ENCODE results near the gene ADORA2B.

The ADORA2B gene

GRCh38 chr17:15999974-16000827, 55.3 kb downstream of the ADORA2B start:
- no peak overlapping the region for H3K4ac ChIP-seq (ENCODE audit: low read length)
- H3K9ac ChIP-seq (ENCODE audit: low read depth, low read length, poor library complexity), result peak overlapping the region; percentile 97
- peak overlapping the region; percentile 85 to 95 for H3K4me3 ChIP-seq (ENCODE audit: low read length in 2 of 2)
- peak overlapping the region; percentile 99 for H3K23ac ChIP-seq (ENCODE audit: low read depth, low read length, poor library complexity)
- peaks cover 20 to 50% of the 10 kb centered on the region in 2 donors for H3K36me3 ChIP-seq (replicated peaks in 1 of 2; ENCODE audit: control insufficient read depth in 2 of 2, insufficient read depth in 2 of 2, low read length in 2 of 2)
- H2BK5ac ChIP-seq (ENCODE audit: low read length), result peak overlapping the region; percentile 78
- H3K27ac ChIP-seq (replicated peaks; ENCODE audit: low read length), result peak overlapping the region; percentile 96
- peak overlapping the region; percentile 96 for H2AFZ ChIP-seq (ENCODE audit: low read length)
- H3K79me1 ChIP-seq (ENCODE audit: low read depth, low read length), result no peaks in the 10 kb centered on the region
- H2BK120ac ChIP-seq (ENCODE audit: low read depth, low read length), result no peak overlapping the region
- H3K18ac ChIP-seq (ENCODE audit: low read length), result peak overlapping the region; percentile 97
- no peak overlapping the region for H2BK15ac ChIP-seq (ENCODE audit: low read length)
- no peak overlapping the region for H2BK12ac ChIP-seq (ENCODE audit: low read length)
- peaks cover 4 to 21% of the 10 kb centered on the region in 2 donors for H3K9me3 ChIP-seq (replicated peaks in 1 of 2; ENCODE audit: control insufficient read depth in 2 of 2, insufficient read depth in 1 of 2, low read depth in 1 of 2, low read length in 2 of 2)
- H2AK5ac ChIP-seq (ENCODE audit: low read depth, low read length), result peak overlapping the region; percentile 3
- DNase-seq (ENCODE audit: low spot score), result no peak
- H3K14ac ChIP-seq (ENCODE audit: low read length), result no peak overlapping the region
- no peak overlapping the region for H4K91ac ChIP-seq (ENCODE audit: low read depth, low read length, poor library complexity)
- peak overlapping the region; percentile 58 for H3K4me2 ChIP-seq (ENCODE audit: insufficient read depth, low read length, poor library complexity, severe bottlenecking)
- no peaks in the 10 kb centered on the region for H3K27me3 ChIP-seq (ENCODE audit: control insufficient read depth in 3 of 3, insufficient read depth in 3 of 3, low read depth in 1 of 3, low read length in 3 of 3)
- WGBS, 2 donors (ENCODE audit: extremely low coverage in 2 of 2, insufficient read length in 2 of 2, insufficient replicate concordance in 1 of 2), result no CpG with 5 or more reads among the region's 64 CpGs
- peak overlapping the region; percentile 21 for H4K8ac ChIP-seq (ENCODE audit: low read depth, low read length)
- H3K4me1 ChIP-seq (ENCODE audit: control insufficient read depth in 2 of 2, insufficient read depth in 1 of 2, low read depth in 1 of 2, low read length in 2 of 2), result peaks cover 5% of the 10 kb centered on the region in 2 donors

- Histone ChIP-seq H3K36me3 (replicated peaks in 1 of 2; ENCODE audit: control insufficient read depth in 2 of 2, insufficient read depth in 2 of 2, low read length in 2 of 2) (peaks cover 24 to 60% of the 10 kb centered on the region in 2 donors), H4K8ac (ENCODE audit: low read depth, low read length) (no peak overlapping the region), H2AFZ (ENCODE audit: low read length) (no peak overlapping the region), H3K9ac (ENCODE audit: low read depth, low read length, poor library complexity) (no peak overlapping the region), H3K9me3 (replicated peaks in 1 of 2; ENCODE audit: control insufficient read depth in 2 of 2, insufficient read depth in 1 of 2, low read depth in 1 of 2, low read length in 2 of 2) (peaks cover 4 to 21% of the 10 kb centered on the region in 2 donors), H3K14ac (ENCODE audit: low read length) (no peak overlapping the region), H3K4me3 (ENCODE audit: low read length in 2 of 2) (peak overlapping the region in 1 of 2 donors; percentile 85), H3K27me3 (ENCODE audit: control insufficient read depth in 3 of 3, insufficient read depth in 3 of 3, low read depth in 1 of 3, low read length in 3 of 3) (no peaks in the 10 kb centered on the region), H2BK12ac (ENCODE audit: low read length) (no peak overlapping the region), H3K4ac (ENCODE audit: low read length) (no peak overlapping the region), H3K79me1 (ENCODE audit: low read depth, low read length) (no peaks in the 10 kb centered on the region), H2AK5ac (ENCODE audit: low read depth, low read length) (no peak overlapping the region), H4K91ac (ENCODE audit: low read depth, low read length, poor library complexity) (no peak overlapping the region), H3K27ac (replicated peaks; ENCODE audit: low read length) (no peak overlapping the region), H2BK5ac (ENCODE audit: low read length) (no peak overlapping the region), H3K18ac (ENCODE audit: low read length) (no peak overlapping the region), H3K23ac (ENCODE audit: low read depth, low read length, poor library complexity) (no peak overlapping the region), H3K4me1 (ENCODE audit: control insufficient read depth in 2 of 2, insufficient read depth in 1 of 2, low read depth in 1 of 2, low read length in 2 of 2) (peaks cover 5% of the 10 kb centered on the region in 2 donors), H2BK120ac (ENCODE audit: low read depth, low read length) (no peak overlapping the region), H3K4me2 (ENCODE audit: insufficient read depth, low read length, poor library complexity, severe bottlenecking) (no peak overlapping the region), H2BK15ac (ENCODE audit: low read length) (no peak overlapping the region)
- DNase-seq (ENCODE audit: low spot score), result no peak
Measured at GRCh38 chr17:16001226-16001897, 56.4 kb downstream of the ADORA2B start.

DNA sequence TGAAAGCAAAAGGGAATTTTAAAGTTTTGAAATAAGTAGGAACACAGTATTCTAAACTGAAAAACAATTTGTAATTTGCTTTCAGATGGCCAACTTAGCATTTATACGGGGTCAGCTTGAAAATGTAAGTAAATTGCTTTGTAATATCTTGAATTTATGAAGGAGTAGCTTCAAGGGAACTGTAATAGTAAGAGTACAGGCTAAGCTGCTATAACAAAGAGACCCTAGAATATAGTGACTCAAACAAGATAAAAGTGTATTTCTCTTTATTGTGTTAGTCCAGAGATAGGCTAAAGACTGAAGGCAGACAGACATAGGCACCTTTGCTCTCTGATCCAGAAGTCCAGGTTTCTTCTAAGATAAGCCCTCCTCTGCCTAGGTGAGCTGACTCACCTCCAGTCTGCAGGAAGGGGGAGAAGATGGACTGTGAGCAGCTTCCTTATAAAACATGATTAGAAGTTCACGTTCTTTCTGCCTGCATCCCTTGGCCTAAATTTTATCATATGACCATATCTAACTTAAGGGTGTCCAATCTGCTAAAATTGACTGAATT, 57.9 kb downstream of the ADORA2B start:
- no peak overlapping the region for H2BK12ac ChIP-seq (ENCODE audit: low read length)
- H3K4ac ChIP-seq (ENCODE audit: low read length), result no peak overlapping the region
- no peak overlapping the region for H4K8ac ChIP-seq (ENCODE audit: low read depth, low read length)
- no peak overlapping the region for H2AFZ ChIP-seq (ENCODE audit: low read length)
- no peak overlapping the region for H2AK5ac ChIP-seq (ENCODE audit: low read depth, low read length)
- no peak overlapping the region for H3K4me2 ChIP-seq (ENCODE audit: insufficient read depth, low read length, poor library complexity, severe bottlenecking)
- H3K9ac ChIP-seq (ENCODE audit: low read depth, low read length, poor library complexity), result no peak overlapping the region
- no peak overlapping the region for H2BK5ac ChIP-seq (ENCODE audit: low read length)
- H3K4me1 ChIP-seq (ENCODE audit: control insufficient read depth in 2 of 2, insufficient read depth in 1 of 2, low read depth in 1 of 2, low read length in 2 of 2), result peaks cover 5% of the 10 kb centered on the region in 2 donors
- no peaks in the 10 kb centered on the region for H3K27me3 ChIP-seq (ENCODE audit: control insufficient read depth in 3 of 3, insufficient read depth in 3 of 3, low read depth in 1 of 3, low read length in 3 of 3)
- no peak overlapping the region for H3K18ac ChIP-seq (ENCODE audit: low read length)
- H3K4me3 ChIP-seq (ENCODE audit: low read length in 2 of 2), result no peak overlapping the region
- WGBS, 2 donors (ENCODE audit: extremely low coverage in 2 of 2, insufficient read length in 2 of 2, insufficient replicate concordance in 1 of 2), result no CpG with 5 or more reads among the region's 2 CpGs
- H3K9me3 ChIP-seq (replicated peaks in 1 of 2; ENCODE audit: control insufficient read depth in 2 of 2, insufficient read depth in 1 of 2, low read depth in 1 of 2, low read length in 2 of 2), result peaks cover 4 to 21% of the 10 kb centered on the region in 2 donors
- H2BK15ac ChIP-seq (ENCODE audit: low read length), result no peak overlapping the region
- no peak overlapping the region for H3K14ac ChIP-seq (ENCODE audit: low read length)
- no peaks in the 10 kb centered on the region for H3K79me1 ChIP-seq (ENCODE audit: low read depth, low read length)
- H2BK120ac ChIP-seq (ENCODE audit: low read depth, low read length), result no peak overlapping the region
- H3K27ac ChIP-seq (replicated peaks; ENCODE audit: low read length), result no peak overlapping the region
- DNase-seq (ENCODE audit: low spot score), result no peak
- no peak overlapping the region for H3K23ac ChIP-seq (ENCODE audit: low read depth, low read length, poor library complexity)
- H3K36me3 ChIP-seq (replicated peaks in 1 of 2; ENCODE audit: control insufficient read depth in 2 of 2, insufficient read depth in 2 of 2, low read length in 2 of 2), result peaks cover 24 to 69% of the 10 kb centered on the region in 2 donors
- H4K91ac ChIP-seq (ENCODE audit: low read depth, low read length, poor library complexity), result no peak overlapping the region

- no peak overlapping the region for H2AK5ac ChIP-seq (ENCODE audit: low read depth, low read length)
- H2AFZ ChIP-seq (ENCODE audit: low read length), result no peak overlapping the region
- H2BK15ac ChIP-seq (ENCODE audit: low read length), result no peak overlapping the region
- H3K4me3 ChIP-seq (ENCODE audit: low read length in 2 of 2), result no peak overlapping the region
- peaks cover 4 to 21% of the 10 kb centered on the region in 2 donors for H3K9me3 ChIP-seq (replicated peaks in 1 of 2; ENCODE audit: control insufficient read depth in 2 of 2, insufficient read depth in 1 of 2, low read depth in 1 of 2, low read length in 2 of 2)
- no peak overlapping the region for H4K91ac ChIP-seq (ENCODE audit: low read depth, low read length, poor library complexity)
- H4K8ac ChIP-seq (ENCODE audit: low read depth, low read length), result no peak overlapping the region
- H3K4me2 ChIP-seq (ENCODE audit: insufficient read depth, low read length, poor library complexity, severe bottlenecking), result no peak overlapping the region
- H2BK12ac ChIP-seq (ENCODE audit: low read length), result no peak overlapping the region
- no peak overlapping the region for H3K23ac ChIP-seq (ENCODE audit: low read depth, low read length, poor library complexity)
- peaks cover 5% of the 10 kb centered on the region in 2 donors for H3K4me1 ChIP-seq (ENCODE audit: control insufficient read depth in 2 of 2, insufficient read depth in 1 of 2, low read depth in 1 of 2, low read length in 2 of 2)
- no peak overlapping the region for H3K18ac ChIP-seq (ENCODE audit: low read length)
- no peaks in the 10 kb centered on the region for H3K27me3 ChIP-seq (ENCODE audit: control insufficient read depth in 3 of 3, insufficient read depth in 3 of 3, low read depth in 1 of 3, low read length in 3 of 3)
- no peak overlapping the region for H2BK120ac ChIP-seq (ENCODE audit: low read depth, low read length)
- peaks cover 29 to 80% of the 10 kb centered on the region in 2 donors for H3K36me3 ChIP-seq (replicated peaks in 1 of 2; ENCODE audit: control insufficient read depth in 2 of 2, insufficient read depth in 2 of 2, low read length in 2 of 2)
- WGBS, 2 donors (ENCODE audit: extremely low coverage in 2 of 2, insufficient read length in 2 of 2, insufficient replicate concordance in 1 of 2), result no CpG with 5 or more reads among the region's 1 CpG
- no peak for DNase-seq (ENCODE audit: low spot score)
- H2BK5ac ChIP-seq (ENCODE audit: low read length), result no peak overlapping the region
- no peak overlapping the region for H3K14ac ChIP-seq (ENCODE audit: low read length)
- no peak overlapping the region for H3K27ac ChIP-seq (replicated peaks; ENCODE audit: low read length)
- H3K4ac ChIP-seq (ENCODE audit: low read length), result no peak overlapping the region
- no peak overlapping the region for H3K9ac ChIP-seq (ENCODE audit: low read depth, low read length, poor library complexity)
- no peaks in the 10 kb centered on the region for H3K79me1 ChIP-seq (ENCODE audit: low read depth, low read length)
Measured at GRCh38 chr17:16003841-16004240, 58.9 kb downstream of the ADORA2B start.
